Measurements from ENCODE around the gene PTGER2.
A peak's percentile ranks its signal among the peaks of the same experiment; 100 is the strongest.

The PTGER2 gene

GRCh38 chr14:52342849-52343596 lies 28.9 kb downstream of the PTGER2 start:
- DNase-seq = no peak

GRCh38 chr14:52346778-52347177 lies 32.7 kb downstream of the PTGER2 start:
- DNase-seq = no peak

GRCh38 chr14:52348279-52348678 lies 34.2 kb downstream of the PTGER2 start:
- no peak for DNase-seq

- DNase-seq = no peak
These were observed 34.7 kb downstream of the PTGER2 start for GRCh38 chr14:52348776-52349175.

GRCh38 chr14:52349731-52350130 lies 35.6 kb downstream of the PTGER2 start:
- no peak for DNase-seq

- no peak for DNase-seq
These were observed 36.3 kb downstream of the PTGER2 start for GRCh38 chr14:52350445-52350844.

- DNase-seq = peak; percentile 29
These were observed 37.3 kb downstream of the PTGER2 start for GRCh38 chr14:52351233-52352060.

GRCh38 chr14:52352061-52352491 lies 38.0 kb downstream of the PTGER2 start:
- DNase-seq = no peak

- no peak for DNase-seq
These were observed 38.5 kb downstream of the PTGER2 start for GRCh38 chr14:52352569-52352968.

GRCh38 chr14:52354242-52354641 lies 40.1 kb downstream of the PTGER2 start:
- DNase-seq = no peak

GRCh38 chr14:52355016-52355431 lies 40.9 kb downstream of the PTGER2 start:
- DNase-seq = no peak

GRCh38 chr14:52355526-52355925 lies 41.4 kb downstream of the PTGER2 start:
- DNase-seq = no peak

- DNase-seq = peak; percentile 60
These were observed 41.9 kb downstream of the PTGER2 start for GRCh38 chr14:52356025-52356424.

- no peak for DNase-seq
These were observed 46.7 kb downstream of the PTGER2 start for GRCh38 chr14:52360831-52361230.

GRCh38 chr14:52363041-52363704 lies 49.1 kb downstream of the PTGER2 start:
- no peak for DNase-seq

GRCh38 chr14:52363961-52364360 lies 49.8 kb downstream of the PTGER2 start:
- DNase-seq = no peak

- no peak for DNase-seq
These were observed 51.0 kb downstream of the PTGER2 start for GRCh38 chr14:52365071-52365470.

- DNase-seq = no peak
These were observed 52.7 kb downstream of the PTGER2 start for GRCh38 chr14:52366796-52367315.

- no peak for DNase-seq
These were observed 55.2 kb downstream of the PTGER2 start for GRCh38 chr14:52369305-52369801.

GRCh38 chr14:52370406-52370935 lies 56.4 kb downstream of the PTGER2 start:
- DNase-seq = no peak

GRCh38 chr14:52377940-52378339 lies 63.8 kb downstream of the PTGER2 start:
- DNase-seq = no peak
